DND-41 (cell line): ENCODE measurements around the gene FXYD4.

Source experiments
- EZH2 ChIP-seq: IDR thresholded peaks from 3 replicates; pipeline ENCODE4 v1.6.1; 2012; ENCODE audit warnings: borderline replicate concordance, low read depth, mild to moderate bottlenecking, moderate library complexity, low read length, inconsistent platforms; ENCODE audit not compliant: severe bottlenecking
- TF ChIP-seq, protein P1 (sequence below): IDR thresholded peaks from 2 replicates; pipeline ENCODE4 v1.5.1; 2012; ENCODE audit warnings: borderline replicate concordance, low read length, moderate library complexity, mild to moderate bottlenecking; ENCODE audit not compliant: poor library complexity, severe bottlenecking; ENCODE audit errors: extremely low read depth

DNA sequence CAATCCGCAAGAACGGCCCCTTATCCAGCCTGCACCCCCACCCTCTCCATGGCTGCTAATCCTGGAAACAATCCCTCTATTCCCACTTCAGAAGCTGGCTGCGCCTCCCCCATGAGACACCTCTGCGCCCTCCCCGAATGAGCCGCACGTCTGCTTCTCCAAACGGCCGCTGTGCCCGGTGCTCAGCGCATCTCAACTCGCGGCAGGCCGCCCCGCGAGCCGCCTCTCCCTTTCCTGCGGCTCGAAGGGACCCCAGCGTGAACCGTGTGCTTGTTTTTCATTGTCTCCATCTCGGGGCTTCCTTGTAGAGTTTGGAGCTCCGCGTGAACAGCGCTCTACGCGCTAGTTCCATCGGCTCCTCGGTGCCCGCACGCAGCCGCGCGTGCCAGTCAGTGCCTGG is 20.8 kb upstream of the FXYD4 start:
- TF ChIP-seq, protein P1, sequence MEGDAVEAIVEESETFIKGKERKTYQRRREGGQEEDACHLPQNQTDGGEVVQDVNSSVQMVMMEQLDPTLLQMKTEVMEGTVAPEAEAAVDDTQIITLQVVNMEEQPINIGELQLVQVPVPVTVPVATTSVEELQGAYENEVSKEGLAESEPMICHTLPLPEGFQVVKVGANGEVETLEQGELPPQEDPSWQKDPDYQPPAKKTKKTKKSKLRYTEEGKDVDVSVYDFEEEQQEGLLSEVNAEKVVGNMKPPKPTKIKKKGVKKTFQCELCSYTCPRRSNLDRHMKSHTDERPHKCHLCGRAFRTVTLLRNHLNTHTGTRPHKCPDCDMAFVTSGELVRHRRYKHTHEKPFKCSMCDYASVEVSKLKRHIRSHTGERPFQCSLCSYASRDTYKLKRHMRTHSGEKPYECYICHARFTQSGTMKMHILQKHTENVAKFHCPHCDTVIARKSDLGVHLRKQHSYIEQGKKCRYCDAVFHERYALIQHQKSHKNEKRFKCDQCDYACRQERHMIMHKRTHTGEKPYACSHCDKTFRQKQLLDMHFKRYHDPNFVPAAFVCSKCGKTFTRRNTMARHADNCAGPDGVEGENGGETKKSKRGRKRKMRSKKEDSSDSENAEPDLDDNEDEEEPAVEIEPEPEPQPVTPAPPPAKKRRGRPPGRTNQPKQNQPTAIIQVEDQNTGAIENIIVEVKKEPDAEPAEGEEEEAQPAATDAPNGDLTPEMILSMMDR: no peak
- no peak for TF ChIP-seq EZH2
